GM21619 (cell line): ENCODE data around the gene TRERF1.
"Not testable (repeated sequence)": the region's sequence is repeated elsewhere in the genome, so short reads cannot be mapped to it uniquely, and the experiment has no call there.

ENCODE experiments used
- ATAC-seq: cut with Tn5 transposase; IDR thresholded peaks from one replicate; pipeline ENCODE4 v1.9.1; 2021; ENCODE audit not compliant: unreplicated experiment

TRERF1 gene

DNA sequence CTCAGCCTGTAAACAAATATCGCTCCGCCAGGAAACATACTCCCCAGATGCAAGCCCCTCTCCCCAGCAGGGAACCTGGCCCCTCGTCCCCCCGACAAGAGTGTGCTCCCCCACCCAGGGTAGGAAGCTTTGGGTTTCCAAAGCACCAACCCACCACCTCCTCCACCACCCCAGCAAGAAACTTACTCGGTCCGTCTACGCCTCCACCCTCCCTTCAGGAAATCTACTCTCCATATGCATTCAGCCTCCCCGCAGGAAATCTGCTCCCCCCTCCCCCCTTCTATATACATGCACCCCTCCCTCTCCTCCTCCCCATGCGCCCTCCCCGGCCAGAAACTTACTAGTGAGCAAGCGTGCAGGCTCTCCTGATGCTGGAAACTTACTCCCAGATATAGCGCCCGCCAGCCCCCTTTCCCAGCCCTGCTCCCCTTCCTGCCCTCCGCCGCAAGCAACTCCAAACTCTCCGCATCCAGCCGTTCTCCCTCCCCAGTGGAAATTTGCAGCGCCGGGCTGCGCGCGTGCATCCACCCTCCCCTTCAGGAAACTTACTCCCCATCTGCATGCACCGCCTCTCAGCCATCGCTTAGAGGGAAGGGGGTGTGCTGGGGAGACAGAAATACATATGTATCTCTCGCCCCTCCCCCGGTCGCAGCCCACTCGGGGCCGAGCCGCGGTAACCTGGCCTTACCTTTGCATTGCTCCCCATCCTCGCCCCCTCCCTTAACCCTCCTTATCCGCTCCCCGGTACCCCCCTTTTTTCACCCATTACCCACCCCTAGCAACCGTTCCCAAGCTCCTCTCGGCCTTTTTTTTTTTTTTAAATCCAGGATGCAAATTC lies at the start of gene TRERF1:
TSS of gene TRERF1 (minus strand) at position 594 of the 838 bp plus-strand sequence. CDS start 182,336 bp downstream, outside the sequence.
- ATAC-seq = peak; percentile 32

DNA sequence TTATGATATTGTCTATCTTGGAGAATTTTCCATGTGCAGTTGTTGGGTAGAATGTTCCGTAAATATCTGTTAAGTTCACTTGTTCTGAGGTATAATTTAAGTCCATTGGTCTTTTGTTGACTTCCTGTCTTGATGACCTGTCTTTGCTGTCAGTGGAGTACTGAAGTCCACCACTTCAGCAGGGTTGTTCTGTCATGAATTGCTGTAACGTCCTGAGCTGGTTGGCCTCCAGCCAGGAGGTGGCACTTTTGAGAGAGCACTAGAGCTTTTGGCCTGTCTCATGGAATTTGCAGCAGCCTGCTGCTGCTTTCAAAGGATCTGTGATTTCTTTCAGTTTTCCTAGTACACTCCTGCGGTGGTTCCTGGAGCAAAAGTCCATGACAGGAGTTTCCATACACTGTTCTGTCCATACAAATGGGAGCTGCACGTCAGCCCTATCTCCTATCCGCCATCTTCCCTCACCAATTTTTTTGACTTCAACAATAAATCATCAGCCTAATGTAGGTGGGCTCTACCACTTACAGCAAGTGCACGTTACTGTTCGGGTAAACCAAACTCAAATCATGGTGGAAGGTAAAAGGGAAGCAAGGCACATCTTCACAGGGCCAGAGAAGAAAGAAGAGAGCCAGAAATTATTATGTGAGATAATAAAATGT lies 46.9 kb upstream of the TRERF1 start:
- ATAC-seq = no peak

- no peak for ATAC-seq
These were observed 42.3 kb upstream of the TRERF1 start for GRCh38 chr6:42493914-42494539.

DNA sequence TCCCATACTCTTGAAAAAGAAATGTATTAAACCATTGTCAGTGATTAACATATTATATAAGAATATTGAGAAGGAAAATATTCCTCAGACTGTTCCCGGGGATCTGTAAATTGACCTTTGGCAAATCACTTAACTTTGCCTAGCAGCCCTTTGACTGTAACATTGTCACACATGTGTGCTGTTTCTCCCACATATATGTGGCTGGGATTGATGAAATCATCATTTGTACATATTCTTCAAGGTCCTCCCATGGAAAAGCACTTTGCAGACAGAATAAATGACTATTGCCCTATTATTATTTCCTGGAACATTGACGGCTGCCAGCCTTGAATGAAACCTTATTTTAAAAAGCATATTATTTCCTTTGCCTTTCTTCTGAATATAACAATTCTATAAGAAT lies 36.4 kb upstream of the TRERF1 start:
- no peak for ATAC-seq

- ATAC-seq = no peak
These were observed 32.5 kb upstream of the TRERF1 start for GRCh38 chr6:42484261-42484660.

DNA sequence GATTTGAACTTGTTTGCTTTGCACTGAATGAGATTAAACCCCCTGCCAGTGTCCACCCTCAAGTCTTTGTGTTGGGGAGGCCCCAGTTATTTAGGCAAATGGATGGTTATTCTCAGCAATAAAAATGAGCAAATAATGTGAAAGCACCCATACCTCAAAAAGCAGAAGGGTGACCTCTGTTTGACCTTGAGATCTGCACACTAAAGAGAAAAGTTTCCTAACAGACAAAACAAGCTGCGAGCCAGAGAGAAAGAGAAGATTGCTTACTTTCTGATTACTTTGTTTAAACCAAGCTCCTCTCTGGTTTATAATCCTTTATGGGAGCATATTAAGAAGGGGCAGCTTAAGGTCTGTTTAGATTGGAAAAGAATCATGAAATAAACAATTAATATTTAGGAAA lies 30.4 kb upstream of the TRERF1 start:
- no peak for ATAC-seq

DNA sequence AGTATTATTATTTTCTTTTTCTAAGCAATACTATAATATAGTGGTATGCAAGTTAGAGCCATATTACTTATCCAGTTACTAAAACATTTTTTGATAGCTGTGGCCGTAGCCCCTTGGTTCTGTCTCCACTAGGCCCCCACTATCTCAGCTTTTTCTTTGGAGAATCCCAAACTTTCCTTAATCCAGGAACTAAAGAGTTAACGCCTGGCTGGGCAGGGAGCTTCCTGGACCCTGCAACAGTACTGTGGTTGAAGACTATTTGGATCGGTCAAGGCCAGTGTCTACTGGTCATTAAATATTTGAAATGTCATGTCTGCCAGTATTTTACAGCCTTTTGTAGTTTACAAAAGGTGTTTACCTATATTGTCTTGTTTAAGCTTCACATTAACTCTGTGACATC lies 20.0 kb upstream of the TRERF1 start:
- no peak for ATAC-seq

GRCh38 chr6:42471142-42471541 lies 19.4 kb upstream of the TRERF1 start:
- no peak for ATAC-seq

- ATAC-seq = no peak
These were observed 16.5 kb upstream of the TRERF1 start for GRCh38 chr6:42468273-42468672.

DNA sequence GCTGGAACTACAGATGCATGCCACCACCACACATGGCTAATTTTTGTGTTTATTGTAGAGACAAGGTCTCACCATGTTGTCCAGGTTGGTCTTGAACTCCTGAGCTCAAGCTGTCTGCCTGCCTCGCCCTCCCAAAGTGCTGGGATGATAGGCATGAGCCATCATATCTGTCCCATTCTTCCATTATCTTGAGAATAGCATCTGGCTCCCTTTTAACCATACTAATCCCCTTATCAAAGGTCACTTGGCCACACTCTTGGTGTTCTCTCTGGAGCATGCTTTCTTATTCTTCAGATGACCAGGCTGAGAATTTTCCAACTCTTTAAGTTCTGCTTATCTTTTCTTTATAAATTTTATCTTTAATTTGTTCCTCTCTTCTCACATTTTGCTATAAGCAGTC lies 15.9 kb upstream of the TRERF1 start:
- ATAC-seq = no peak

GRCh38 chr6:42466470-42466869 lies 14.7 kb upstream of the TRERF1 start:
- ATAC-seq = not testable (repeated sequence)

DNA sequence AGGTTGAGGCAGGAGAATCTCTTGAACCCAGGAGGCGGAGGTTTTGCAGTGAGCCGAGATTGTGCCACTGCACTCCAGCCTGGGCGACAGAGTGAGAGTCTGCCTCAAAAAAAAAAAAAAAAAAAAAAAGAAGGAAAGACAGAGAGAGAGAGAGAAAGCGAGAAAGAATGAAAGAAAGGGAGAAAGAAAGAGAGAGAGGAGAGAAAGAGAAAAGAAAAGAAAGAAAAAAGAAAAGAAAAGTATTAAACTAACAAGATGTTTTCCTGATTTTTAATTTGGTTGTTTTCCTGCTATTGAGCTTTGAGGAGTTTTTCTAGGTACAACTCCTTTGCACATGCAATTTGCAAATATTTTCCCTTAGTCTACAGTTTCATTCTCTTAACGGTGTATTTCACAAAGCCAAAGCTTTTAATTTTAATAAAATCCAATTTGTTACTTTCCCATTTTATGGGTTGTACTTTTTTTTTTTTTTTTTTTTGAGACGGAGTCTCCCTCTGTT lies 10.8 kb upstream of the TRERF1 start:
- no peak for ATAC-seq

DNA sequence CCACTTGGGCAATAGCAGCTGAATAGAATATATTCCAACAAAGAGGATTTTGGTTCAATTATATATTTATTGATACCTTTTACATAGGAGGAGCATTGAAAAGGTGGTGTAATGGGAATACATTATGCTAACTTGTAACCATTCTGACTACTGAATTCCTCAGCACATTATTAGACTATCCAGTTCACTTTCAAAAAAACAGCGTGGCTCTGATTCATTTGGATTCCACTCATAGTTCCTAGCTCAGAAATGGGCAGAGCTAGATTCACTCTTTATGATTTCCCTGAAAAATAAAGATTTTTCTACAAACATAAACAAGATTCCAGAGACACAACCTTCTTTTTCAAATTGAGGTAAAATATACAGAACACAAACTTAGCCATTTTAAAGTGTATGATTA lies 9.2 kb upstream of the TRERF1 start:
- ATAC-seq = no peak

DNA sequence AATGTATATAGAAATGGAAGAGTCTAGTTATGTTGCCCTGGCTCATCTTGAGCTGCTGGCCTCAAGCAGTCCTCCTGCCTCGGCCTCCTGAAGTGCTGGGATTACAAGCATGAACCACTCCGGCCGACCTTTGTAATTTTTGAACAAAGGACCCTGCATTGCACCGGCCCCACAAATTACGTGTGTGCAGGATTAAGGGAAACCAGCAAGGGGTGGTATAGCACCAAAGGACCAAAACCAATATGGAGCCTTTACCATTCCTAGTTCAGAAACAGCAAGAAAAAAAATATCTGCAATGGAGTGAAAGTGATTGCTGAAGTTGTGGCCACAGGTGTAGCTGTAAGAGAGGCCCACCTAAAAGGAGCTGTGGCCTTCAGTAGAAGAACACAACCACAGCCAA lies 8.2 kb upstream of the TRERF1 start:
- no peak for ATAC-seq

GRCh38 chr6:42454428-42454791 lies 2.7 kb upstream of the TRERF1 start:
- no peak for ATAC-seq

DNA sequence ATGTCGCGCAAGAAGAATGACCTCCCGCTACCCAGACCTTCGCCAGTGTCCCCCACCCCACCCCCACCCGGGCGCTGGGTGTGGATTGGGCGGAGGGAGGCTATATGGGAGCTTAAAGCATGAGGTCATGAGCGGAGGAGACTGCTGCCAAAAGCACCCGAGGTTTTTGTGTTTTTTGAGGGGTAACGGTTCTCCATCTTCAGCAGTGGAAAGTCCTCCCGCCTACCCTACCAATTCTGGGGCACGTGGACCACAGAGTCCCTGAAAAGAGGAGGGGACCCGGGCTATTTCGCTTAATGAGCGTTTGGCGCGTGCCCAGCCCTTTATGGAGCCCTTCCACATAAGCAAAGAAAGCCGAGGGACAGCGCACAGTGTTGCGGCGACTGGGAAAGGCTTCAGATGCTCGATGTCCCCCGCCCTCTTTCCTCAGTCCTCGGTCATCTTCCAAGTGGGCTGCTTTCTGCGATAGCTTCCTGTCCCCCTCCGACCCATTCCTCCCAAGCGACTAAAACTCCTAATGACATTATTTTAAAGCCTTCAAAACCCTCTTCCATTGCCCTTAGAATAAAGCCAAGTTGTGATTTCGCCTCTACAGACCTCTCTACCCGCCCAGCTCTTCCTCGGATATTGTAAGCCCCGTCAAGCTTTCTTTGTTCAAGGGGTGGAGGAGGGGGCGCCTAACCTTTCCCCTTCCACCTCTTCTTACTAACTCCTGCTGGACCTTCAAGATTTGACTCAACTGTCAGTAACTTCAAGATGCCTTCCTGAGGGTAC lies 2.1 kb upstream of the TRERF1 start:
- ATAC-seq = no peak

DNA sequence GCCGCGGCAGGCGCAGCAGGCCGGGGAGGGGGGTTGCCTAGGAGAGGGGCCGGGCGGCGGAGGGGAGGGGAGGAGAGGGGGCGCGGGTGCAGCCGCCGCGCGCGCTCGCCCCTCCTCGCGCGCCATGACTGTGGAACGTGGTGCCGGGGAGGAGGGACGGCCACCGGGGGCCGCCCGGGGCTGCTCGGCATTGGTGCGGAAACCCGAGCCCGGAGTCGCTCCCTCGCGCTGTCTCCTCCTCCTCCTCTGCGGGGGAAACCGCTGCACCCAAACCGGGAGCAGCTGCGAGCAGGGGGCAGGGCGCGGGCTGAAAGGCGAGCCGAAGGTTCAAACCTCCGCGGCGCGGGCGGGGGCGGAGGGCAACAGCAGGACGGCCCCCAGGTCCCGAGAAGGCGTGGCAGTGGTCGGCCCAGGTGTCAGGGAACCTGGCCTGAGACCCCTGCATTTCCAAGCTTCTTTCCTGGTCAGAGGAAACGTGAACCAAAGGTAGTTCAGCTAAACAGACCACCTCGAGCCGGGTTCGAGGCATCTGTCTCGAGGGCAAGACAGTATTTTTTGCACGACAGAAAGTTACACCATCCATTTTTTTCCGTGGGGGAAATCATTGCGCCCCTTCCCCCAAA lies 1.4 kb upstream of the TRERF1 start:
- ATAC-seq = peak; percentile 62

GRCh38 chr6:42452171-42453030 lies 675 bp upstream of the TRERF1 start:
- peak; percentile 29 for ATAC-seq

DNA sequence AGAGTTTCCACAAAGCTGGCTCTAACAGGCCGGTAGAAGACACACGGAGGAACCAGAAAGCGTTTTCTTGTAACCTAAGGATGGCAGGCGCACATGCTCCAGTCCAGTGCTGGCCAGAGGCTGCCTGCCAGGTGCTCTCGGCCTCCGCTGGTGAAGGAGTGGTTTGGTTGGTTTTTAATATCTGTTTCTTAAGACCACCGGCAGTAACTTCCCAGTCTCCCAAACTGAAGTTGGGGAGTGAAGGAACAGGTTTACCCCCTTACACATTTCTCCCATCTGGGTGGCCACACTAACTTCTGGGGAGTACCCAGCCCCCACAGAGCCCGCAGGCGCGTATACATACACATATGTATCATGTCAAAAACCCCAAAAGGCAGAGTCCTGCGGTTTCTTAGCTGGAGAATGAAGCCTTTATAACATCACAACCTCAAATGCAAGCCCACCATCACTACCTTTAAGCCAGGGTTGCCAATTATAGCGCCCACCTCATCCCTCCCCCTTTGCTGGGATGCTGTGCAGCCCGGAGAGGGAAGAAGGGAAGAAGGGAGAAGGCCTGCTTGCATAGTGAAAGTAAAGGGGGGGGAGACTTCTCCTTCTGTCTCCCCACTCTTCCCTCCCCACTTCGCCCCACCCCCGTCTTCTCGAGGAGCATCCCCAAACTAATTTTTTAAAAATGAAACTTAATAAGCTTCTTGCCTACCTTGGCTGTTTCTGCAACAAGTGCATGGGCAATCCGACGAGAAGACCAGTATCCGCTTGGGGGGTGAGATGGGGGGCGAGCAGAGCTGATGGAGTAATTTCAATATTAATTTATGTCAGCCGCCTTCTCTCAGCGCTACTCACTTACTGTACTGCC lies 1.0 kb downstream of the TRERF1 start:
- ATAC-seq = no peak
